GM23338 (cell line): ENCODE measurements around the gene ZNF837. TPM values are rescaled to one million over a fixed set of nuclear protein-coding genes. Genes with fewer than 3 reads are reported as not detected.

ENCODE experiments used
- ATAC-seq: fragments of 200-7000 bp; cut with Tn5 transposase; 3 replicates; pipeline ENCODE4 v1.9.1; 2020
- DNase-seq: peaks from one replicate; pipeline ENCODE4 v3.0.0-alpha.2; 2015; ENCODE audit warnings: low spot score
- H2AFZ ChIP-seq: fragments of 200-600 bp; sonication (generic); 2 replicates; pipeline ENCODE4 v1.8.0; 2016; ENCODE audit warnings: antibody characterized with exemption, mild to moderate bottlenecking, moderate library complexity
- H3F3A ChIP-seq: fragments of 200-600 bp; sonication (generic); replicated peaks from 2 replicates; pipeline ENCODE4 v1.8.0; 2017; ENCODE audit warnings: antibody characterized with exemption, mixed run types, low read depth
- H3K27ac ChIP-seq: fragments of 200-600 bp; sonication (generic); 2 replicates; pipeline ENCODE4 v1.6.1; 2016; ENCODE audit warnings: low read depth
- H3K27me3 ChIP-seq: fragments of 200-600 bp; sonication (generic); 2 replicates; pipeline ENCODE4 v1.8.0; 2016; ENCODE audit warnings: mild to moderate bottlenecking, mixed run types, moderate library complexity; ENCODE audit not compliant: insufficient read depth
- H3K36me3 ChIP-seq: fragments of 200-600 bp; sonication (generic); 2 replicates; pipeline ENCODE4 v1.8.0; 2016; ENCODE audit warnings: mild to moderate bottlenecking; ENCODE audit not compliant: insufficient read depth
- H3K4me1 ChIP-seq: fragments of 200-600 bp; sonication (generic); 2 replicates; pipeline ENCODE4 v1.8.0; 2016; ENCODE audit warnings: mild to moderate bottlenecking, moderate library complexity; ENCODE audit not compliant: insufficient read depth
- H3K4me2 ChIP-seq: fragments of 200-600 bp; sonication (generic); 2 replicates; pipeline ENCODE4 v1.7.1; 2017; ENCODE audit warnings: mixed run types
- H3K4me3 ChIP-seq: fragments of 200-600 bp; sonication (generic); 2 replicates; pipeline ENCODE4 v1.6.1; 2016; ENCODE audit warnings: mixed run types
- H3K79me2 ChIP-seq: fragments of 200-600 bp; sonication (generic); replicated peaks from 2 replicates; pipeline ENCODE4 v1.8.0; 2017; ENCODE audit warnings: mild to moderate bottlenecking; ENCODE audit not compliant: insufficient read depth
- H3K9me2 ChIP-seq: fragments of 200-600 bp; sonication (generic); 2 replicates; pipeline ENCODE4 v1.8.0; 2017; ENCODE audit not compliant: insufficient read depth
- H4K20me1 ChIP-seq: fragments of 200-600 bp; sonication (generic); replicated peaks from 2 replicates; pipeline ENCODE4 v1.8.0; 2017; ENCODE audit warnings: mild to moderate bottlenecking; ENCODE audit not compliant: insufficient read depth
- H3K27ac Mint-ChIP-seq: 2 replicates; pipeline ENCODE4 v1.8.0; 2020; ENCODE audit warnings: inconsistent platforms, mild to moderate bottlenecking, moderate library complexity, mixed read lengths
- H3K27me3 Mint-ChIP-seq: 3 replicates; pipeline ENCODE4 v1.8.0; 2022; ENCODE audit warnings: low read depth, mild to moderate bottlenecking, moderate library complexity, mixed read lengths, inconsistent platforms; ENCODE audit not compliant: insufficient read depth, poor library complexity
- H3K36me3 Mint-ChIP-seq: 3 replicates; pipeline ENCODE4 v1.8.0; 2021; ENCODE audit warnings: low read depth, mild to moderate bottlenecking, inconsistent platforms, moderate library complexity, mixed read lengths
- H3K4me1 Mint-ChIP-seq: 3 replicates; pipeline ENCODE4 v1.8.0; 2020; ENCODE audit warnings: mild to moderate bottlenecking, inconsistent platforms, mixed read lengths
- H3K4me3 Mint-ChIP-seq: 3 replicates; pipeline ENCODE4 v1.8.0; 2021; ENCODE audit warnings: moderate library complexity, mild to moderate bottlenecking, inconsistent platforms, mixed read lengths
- H3K9me3 Mint-ChIP-seq: 3 replicates; pipeline ENCODE4 v1.8.0; 2020; ENCODE audit warnings: moderate library complexity, mild to moderate bottlenecking, inconsistent platforms, mixed read lengths
- CREB1 ChIP-seq: fragments of 250-450 bp; sonication (Bioruptor Pico); IDR thresholded peaks from 2 replicates; pipeline ENCODE4 v1.5.0; 2020; ENCODE audit warnings: low read depth, mild to moderate bottlenecking, moderate library complexity
- EZH2 ChIP-seq: fragments of 200-600 bp; sonication (generic); IDR thresholded peaks from one replicate; pipeline ENCODE4 v1.8.0; 2017; ENCODE audit warnings: antibody characterized with exemption, mild to moderate bottlenecking, low read depth; ENCODE audit not compliant: unreplicated experiment
- EZH2phosphoT487 ChIP-seq: fragments of 200-600 bp; sonication (generic); IDR thresholded peaks from one replicate; pipeline ENCODE4 v1.8.1; 2018; ENCODE audit warnings: antibody characterized with exemption; ENCODE audit not compliant: unreplicated experiment
- JUNB ChIP-seq: IDR thresholded peaks from one replicate; pipeline ENCODE4 v1.6.1; 2016; ENCODE audit warnings: antibody characterized with exemption; ENCODE audit not compliant: unreplicated experiment
- NANOG ChIP-seq: IDR thresholded peaks from 2 replicates; pipeline ENCODE4 v1.6.1; 2016; ENCODE audit warnings: antibody characterized with exemption, borderline replicate concordance
- POLR2AphosphoS5 ChIP-seq: IDR thresholded peaks from 2 replicates; pipeline ENCODE4 v1.6.1; 2016; ENCODE audit warnings: antibody characterized with exemption, low read depth
- STAT1 ChIP-seq: IDR thresholded peaks from one replicate; pipeline ENCODE4 v1.6.1; 2016; ENCODE audit warnings: antibody characterized with exemption; ENCODE audit not compliant: unreplicated experiment
- ZNF114 ChIP-seq: fragments of 250-450 bp; sonication (Bioruptor Pico); IDR thresholded peaks from 2 replicates; pipeline ENCODE4 v1.5.0; 2020; ENCODE audit warnings: mild to moderate bottlenecking, moderate library complexity
- ZNF331 ChIP-seq: fragments of 250-450 bp; sonication (Bioruptor Pico); IDR thresholded peaks from 2 replicates; pipeline ENCODE4 v1.5.0; 2020; ENCODE audit warnings: low read depth, mild to moderate bottlenecking, moderate library complexity
- polyA plus RNA-seq: library from polyadenylated mRNA; unstranded; fragments of >200 nt; fragmentation: Nextera tagmentation; extraction: Ambion mirVana; gene quantifications from 2 replicates; pipeline ENCODE4 v1.2.1, GENCODE V29; 2016
- total RNA-seq: library from RNA; depleted of rRNA; stranded (reverse); fragments of >200 nt; shearing (Covaris generic); gene quantifications from 2 replicates; pipeline ENCODE4 v1.2.3, GENCODE V29; 2014
- TF ChIP-seq, protein P1 (sequence below), 2 experiments: fragments of 200-600 bp in 1 of 2; sonication (generic) in 1 of 2; conservative IDR thresholded peaks; 2 replicates each; pipeline versions ENCODE4 v1.5.1 to v1.6.1; 2016 to 2017; ENCODE audit warnings: antibody characterized with exemption in 2 of 2, low read depth in 2 of 2, mild to moderate bottlenecking in 2 of 2, moderate library complexity in 1 of 2
- TF ChIP-seq, protein P2 (sequence below): IDR thresholded peaks from 2 replicates; pipeline ENCODE4 v1.6.1; 2016; ENCODE audit warnings: antibody characterized with exemption
- TF ChIP-seq, protein P3 (sequence below): IDR thresholded peaks from one replicate; pipeline ENCODE4 v1.6.1; 2018; ENCODE audit warnings: antibody characterized with exemption; ENCODE audit not compliant: unreplicated experiment
- TF ChIP-seq, protein P4 (sequence below): fragments of 250-450 bp; sonication (Bioruptor Pico); IDR thresholded peaks from 2 replicates; pipeline ENCODE4 v1.5.0; 2020; ENCODE audit warnings: mild to moderate bottlenecking, moderate library complexity

ZNF837 gene
- total and polyA plus RNA-seq, 2 experiments from 2014 or later, result 3.1 to 11.0 TPM

DNA sequence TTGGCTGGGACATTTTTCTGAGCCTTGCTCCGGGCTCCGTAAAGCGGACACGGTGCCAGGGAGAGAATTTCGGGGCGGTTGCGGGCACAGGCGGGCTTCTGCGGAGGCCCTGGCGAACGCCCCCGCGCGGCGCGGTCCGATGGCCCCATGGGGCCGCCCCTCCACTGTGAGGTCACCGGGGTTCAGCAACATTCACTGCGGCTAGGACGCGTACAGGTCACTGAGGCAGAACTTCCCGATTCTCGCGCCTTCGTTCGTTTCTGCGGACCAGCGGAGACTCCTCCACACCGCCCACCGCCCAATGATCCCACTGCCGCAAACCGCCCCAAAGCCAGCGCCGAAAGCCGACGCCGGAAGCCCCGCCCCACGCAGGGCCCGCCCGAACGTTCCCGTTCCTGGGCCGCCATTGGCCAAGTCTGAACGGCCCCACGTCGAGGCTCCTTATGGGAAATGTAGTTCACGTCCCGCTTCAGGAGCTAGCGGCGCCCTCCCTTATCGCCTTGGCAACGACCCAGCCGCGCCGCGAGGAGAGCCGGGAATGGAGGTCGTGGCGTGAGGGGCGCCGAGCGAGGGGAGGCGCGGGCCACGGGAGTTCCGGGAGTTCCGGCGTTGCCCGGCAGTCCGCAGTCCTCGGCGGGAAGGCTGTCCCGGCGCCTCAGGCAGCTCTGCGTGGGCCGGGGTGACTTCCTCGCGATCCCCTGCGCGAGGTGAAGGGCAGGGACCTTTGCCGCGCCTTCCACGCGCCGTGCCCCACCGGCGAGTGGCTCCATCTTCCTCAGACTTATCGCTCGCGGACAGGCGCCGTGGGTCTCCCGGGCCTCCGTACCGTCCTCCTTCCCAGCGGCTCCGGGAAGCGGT lies 27.6 kb upstream of the ZNF837 start, which contains the start of gene ZNF584:
Gene ZNF584 (plus strand): TSS at position 498 of the 858 bp plus-strand sequence. CDS start 499 bp downstream, outside the sequence.
- Histone ChIP-seq H3K4me1 (no peaks in the 10 kb centered on the region), H3K27me3 (0 out of 2 replicates have a peak, but pooled peaks cover 7% of the 10 kb centered on the region), H3K4me2 (peak within 1 kb of the TSS; percentile 98), H3K4me3 (peak within 1 kb of the TSS; percentile 94), H3K79me2 (no peaks in the 10 kb centered on the region), H3F3A (0 out of 2 replicates have a peak, but pooled peaks cover 6% of the 10 kb centered on the region), H4K20me1 (no peaks in the 10 kb centered on the region), H2AFZ (peak within 1 kb of the TSS; percentile 96), H3K27ac (peak within 1 kb of the TSS; percentile 50; the same call in 1 of the 2 replicates), H3K9me2 (0 out of 2 replicates have a peak, but pooled peaks cover 5% of the 10 kb centered on the region), H3K36me3 (no peaks in the 10 kb centered on the region)
- DNase-seq, result peak; percentile 99
- Mint-ChIP-seq H3K27ac (peak within 1 kb of the TSS; percentile 88), H3K36me3 (peaks cover 12% of the 10 kb centered on the region), H3K9me3 (peaks cover 13% of the 10 kb centered on the region), H3K4me3 (peak within 1 kb of the TSS; percentile 94), H3K4me1 (peaks cover 17% of the 10 kb centered on the region), H3K27me3 (peaks cover 15% of the 10 kb centered on the region)
- ATAC-seq, result peak; percentile 95
- TF ChIP-seq, protein P1, sequence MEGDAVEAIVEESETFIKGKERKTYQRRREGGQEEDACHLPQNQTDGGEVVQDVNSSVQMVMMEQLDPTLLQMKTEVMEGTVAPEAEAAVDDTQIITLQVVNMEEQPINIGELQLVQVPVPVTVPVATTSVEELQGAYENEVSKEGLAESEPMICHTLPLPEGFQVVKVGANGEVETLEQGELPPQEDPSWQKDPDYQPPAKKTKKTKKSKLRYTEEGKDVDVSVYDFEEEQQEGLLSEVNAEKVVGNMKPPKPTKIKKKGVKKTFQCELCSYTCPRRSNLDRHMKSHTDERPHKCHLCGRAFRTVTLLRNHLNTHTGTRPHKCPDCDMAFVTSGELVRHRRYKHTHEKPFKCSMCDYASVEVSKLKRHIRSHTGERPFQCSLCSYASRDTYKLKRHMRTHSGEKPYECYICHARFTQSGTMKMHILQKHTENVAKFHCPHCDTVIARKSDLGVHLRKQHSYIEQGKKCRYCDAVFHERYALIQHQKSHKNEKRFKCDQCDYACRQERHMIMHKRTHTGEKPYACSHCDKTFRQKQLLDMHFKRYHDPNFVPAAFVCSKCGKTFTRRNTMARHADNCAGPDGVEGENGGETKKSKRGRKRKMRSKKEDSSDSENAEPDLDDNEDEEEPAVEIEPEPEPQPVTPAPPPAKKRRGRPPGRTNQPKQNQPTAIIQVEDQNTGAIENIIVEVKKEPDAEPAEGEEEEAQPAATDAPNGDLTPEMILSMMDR (conservative IDR thresholded peaks at IDR 0.05; ENCODE audit: low read depth in 2 of 2), result no peak
- no peak for TF ChIP-seq ZNF114 (CRISPR knock-in tag)
- peak; percentile 97 for TF ChIP-seq POLR2AphosphoS5
- peak; percentile 71 for TF ChIP-seq NANOG
- TF ChIP-seq STAT1, result no peak
- TF ChIP-seq, protein P2, sequence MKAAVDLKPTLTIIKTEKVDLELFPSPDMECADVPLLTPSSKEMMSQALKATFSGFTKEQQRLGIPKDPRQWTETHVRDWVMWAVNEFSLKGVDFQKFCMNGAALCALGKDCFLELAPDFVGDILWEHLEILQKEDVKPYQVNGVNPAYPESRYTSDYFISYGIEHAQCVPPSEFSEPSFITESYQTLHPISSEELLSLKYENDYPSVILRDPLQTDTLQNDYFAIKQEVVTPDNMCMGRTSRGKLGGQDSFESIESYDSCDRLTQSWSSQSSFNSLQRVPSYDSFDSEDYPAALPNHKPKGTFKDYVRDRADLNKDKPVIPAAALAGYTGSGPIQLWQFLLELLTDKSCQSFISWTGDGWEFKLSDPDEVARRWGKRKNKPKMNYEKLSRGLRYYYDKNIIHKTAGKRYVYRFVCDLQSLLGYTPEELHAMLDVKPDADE, result peak; percentile 96
- no peak for TF ChIP-seq JUNB
- TF ChIP-seq EZH2, result no peak
- peak; percentile 61 for TF ChIP-seq CREB1 (CRISPR knock-in tag)
- TF ChIP-seq, protein P3, sequence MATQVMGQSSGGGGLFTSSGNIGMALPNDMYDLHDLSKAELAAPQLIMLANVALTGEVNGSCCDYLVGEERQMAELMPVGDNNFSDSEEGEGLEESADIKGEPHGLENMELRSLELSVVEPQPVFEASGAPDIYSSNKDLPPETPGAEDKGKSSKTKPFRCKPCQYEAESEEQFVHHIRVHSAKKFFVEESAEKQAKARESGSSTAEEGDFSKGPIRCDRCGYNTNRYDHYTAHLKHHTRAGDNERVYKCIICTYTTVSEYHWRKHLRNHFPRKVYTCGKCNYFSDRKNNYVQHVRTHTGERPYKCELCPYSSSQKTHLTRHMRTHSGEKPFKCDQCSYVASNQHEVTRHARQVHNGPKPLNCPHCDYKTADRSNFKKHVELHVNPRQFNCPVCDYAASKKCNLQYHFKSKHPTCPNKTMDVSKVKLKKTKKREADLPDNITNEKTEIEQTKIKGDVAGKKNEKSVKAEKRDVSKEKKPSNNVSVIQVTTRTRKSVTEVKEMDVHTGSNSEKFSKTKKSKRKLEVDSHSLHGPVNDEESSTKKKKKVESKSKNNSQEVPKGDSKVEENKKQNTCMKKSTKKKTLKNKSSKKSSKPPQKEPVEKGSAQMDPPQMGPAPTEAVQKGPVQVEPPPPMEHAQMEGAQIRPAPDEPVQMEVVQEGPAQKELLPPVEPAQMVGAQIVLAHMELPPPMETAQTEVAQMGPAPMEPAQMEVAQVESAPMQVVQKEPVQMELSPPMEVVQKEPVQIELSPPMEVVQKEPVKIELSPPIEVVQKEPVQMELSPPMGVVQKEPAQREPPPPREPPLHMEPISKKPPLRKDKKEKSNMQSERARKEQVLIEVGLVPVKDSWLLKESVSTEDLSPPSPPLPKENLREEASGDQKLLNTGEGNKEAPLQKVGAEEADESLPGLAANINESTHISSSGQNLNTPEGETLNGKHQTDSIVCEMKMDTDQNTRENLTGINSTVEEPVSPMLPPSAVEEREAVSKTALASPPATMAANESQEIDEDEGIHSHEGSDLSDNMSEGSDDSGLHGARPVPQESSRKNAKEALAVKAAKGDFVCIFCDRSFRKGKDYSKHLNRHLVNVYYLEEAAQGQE, result no peak
- TF ChIP-seq, protein P4, sequence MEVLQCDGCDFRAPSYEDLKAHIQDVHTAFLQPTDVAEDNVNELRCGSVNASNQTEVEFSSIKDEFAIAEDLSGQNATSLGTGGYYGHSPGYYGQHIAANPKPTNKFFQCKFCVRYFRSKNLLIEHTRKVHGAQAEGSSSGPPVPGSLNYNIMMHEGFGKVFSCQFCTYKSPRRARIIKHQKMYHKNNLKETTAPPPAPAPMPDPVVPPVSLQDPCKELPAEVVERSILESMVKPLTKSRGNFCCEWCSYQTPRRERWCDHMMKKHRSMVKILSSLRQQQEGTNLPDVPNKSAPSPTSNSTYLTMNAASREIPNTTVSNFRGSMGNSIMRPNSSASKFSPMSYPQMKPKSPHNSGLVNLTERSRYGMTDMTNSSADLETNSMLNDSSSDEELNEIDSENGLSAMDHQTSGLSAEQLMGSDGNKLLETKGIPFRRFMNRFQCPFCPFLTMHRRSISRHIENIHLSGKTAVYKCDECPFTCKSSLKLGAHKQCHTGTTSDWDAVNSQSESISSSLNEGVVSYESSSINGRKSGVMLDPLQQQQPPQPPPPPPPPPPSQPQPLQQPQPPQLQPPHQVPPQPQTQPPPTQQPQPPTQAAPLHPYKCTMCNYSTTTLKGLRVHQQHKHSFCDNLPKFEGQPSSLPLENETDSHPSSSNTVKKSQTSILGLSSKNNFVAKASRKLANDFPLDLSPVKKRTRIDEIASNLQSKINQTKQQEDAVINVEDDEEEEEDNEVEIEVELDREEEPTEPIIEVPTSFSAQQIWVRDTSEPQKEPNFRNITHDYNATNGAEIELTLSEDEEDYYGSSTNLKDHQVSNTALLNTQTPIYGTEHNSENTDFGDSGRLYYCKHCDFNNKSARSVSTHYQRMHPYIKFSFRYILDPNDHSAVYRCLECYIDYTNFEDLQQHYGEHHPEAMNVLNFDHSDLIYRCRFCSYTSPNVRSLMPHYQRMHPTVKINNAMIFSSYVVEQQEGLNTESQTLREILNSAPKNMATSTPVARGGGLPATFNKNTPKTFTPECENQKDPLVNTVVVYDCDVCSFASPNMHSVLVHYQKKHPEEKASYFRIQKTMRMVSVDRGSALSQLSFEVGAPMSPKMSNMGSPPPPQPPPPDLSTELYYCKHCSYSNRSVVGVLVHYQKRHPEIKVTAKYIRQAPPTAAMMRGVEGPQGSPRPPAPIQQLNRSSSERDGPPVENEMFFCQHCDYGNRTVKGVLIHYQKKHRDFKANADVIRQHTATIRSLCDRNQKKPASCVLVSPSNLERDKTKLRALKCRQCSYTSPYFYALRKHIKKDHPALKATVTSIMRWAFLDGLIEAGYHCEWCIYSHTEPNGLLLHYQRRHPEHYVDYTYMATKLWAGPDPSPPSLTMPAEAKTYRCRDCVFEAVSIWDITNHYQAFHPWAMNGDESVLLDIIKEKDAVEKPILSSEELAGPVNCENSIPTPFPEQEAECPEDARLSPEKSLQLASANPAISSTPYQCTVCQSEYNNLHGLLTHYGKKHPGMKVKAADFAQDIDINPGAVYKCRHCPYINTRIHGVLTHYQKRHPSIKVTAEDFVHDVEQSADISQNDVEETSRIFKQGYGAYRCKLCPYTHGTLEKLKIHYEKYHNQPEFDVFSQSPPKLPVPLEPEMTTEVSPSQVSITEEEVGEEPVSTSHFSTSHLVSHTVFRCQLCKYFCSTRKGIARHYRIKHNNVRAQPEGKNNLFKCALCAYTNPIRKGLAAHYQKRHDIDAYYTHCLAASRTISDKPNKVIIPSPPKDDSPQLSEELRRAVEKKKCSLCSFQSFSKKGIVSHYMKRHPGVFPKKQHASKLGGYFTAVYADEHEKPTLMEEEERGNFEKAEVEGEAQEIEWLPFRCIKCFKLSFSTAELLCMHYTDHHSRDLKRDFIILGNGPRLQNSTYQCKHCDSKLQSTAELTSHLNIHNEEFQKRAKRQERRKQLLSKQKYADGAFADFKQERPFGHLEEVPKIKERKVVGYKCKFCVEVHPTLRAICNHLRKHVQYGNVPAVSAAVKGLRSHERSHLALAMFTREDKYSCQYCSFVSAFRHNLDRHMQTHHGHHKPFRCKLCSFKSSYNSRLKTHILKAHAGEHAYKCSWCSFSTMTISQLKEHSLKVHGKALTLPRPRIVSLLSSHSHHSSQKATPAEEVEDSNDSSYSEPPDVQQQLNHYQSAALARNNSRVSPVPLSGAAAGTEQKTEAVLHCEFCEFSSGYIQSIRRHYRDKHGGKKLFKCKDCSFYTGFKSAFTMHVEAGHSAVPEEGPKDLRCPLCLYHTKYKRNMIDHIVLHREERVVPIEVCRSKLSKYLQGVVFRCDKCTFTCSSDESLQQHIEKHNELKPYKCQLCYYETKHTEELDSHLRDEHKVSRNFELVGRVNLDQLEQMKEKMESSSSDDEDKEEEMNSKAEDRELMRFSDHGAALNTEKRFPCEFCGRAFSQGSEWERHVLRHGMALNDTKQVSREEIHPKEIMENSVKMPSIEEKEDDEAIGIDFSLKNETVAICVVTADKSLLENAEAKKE (CRISPR knock-in tag), result no peak
- TF ChIP-seq EZH2phosphoT487, result no peak
- TF ChIP-seq ZNF331 (CRISPR knock-in tag), result no peak
